NB4 (cell line): ENCODE results near the gene AHCY.
A peak's percentile ranks its signal among the peaks of the same experiment; 100 is the strongest.
"Not testable (repeated sequence)": the region's sequence is repeated elsewhere in the genome, so short reads cannot be mapped to it uniquely, and the experiment has no call there.

ENCODE experiments used
- DNase-seq: peaks from one replicate; pipeline ENCODE4 v3.0.0; 2010; ENCODE audit warnings: low read depth
- H3K4me3 ChIP-seq: one replicate; pipeline ENCODE4 v1.5.1; 2011; ENCODE audit warnings: mild to moderate bottlenecking, low read depth, low read length, moderate library complexity
- CTCF ChIP-seq: IDR thresholded peaks from one replicate; pipeline ENCODE4 v1.5.1; 2012; ENCODE audit warnings: low read depth, low read length
- MAX ChIP-seq: IDR thresholded peaks from 2 replicates; pipeline ENCODE4 v1.6.1; 2011; ENCODE audit warnings: low read depth, low read length
- MYC ChIP-seq: IDR thresholded peaks from 2 replicates; pipeline ENCODE4 v1.6.1; 2011; ENCODE audit warnings: low read depth, low read length
- POLR2A ChIP-seq: IDR thresholded peaks from 2 replicates; pipeline ENCODE4 v1.6.1; 2011; ENCODE audit warnings: mild to moderate bottlenecking; ENCODE audit not compliant: insufficient read length; ENCODE audit errors: extremely low read depth

AHCY gene

GRCh38 chr20:34302312-34302722 is 838 bp downstream of the AHCY start:
- DNase-seq, result no peak
- TF ChIP-seq MAX, result no peak
- no peak for TF ChIP-seq POLR2A
- TF ChIP-seq MYC, result no peak
- no peak for TF ChIP-seq CTCF
- H3K4me3 ChIP-seq, result peak overlapping the region; percentile 77

- TF ChIP-seq POLR2A (no peak), MYC (no peak), CTCF (no peak), MAX (no peak)
- H3K4me3 ChIP-seq, result peak overlapping the region; percentile 77
- no peak for DNase-seq
Measured at GRCh38 chr20:34301587-34302311, 1.4 kb downstream of the AHCY start.

GRCh38 chr20:34300809-34301586 is 2.2 kb downstream of the AHCY start:
- no peak for TF ChIP-seq MAX
- TF ChIP-seq MYC, result no peak
- no peak for TF ChIP-seq CTCF
- no peak for TF ChIP-seq POLR2A
- H3K4me3 ChIP-seq, result peak overlapping the region; percentile 77
- DNase-seq, result peak; percentile 49

GRCh38 chr20:34300256-34300806 is 2.8 kb downstream of the AHCY start:
- DNase-seq, result no peak
- H3K4me3 ChIP-seq, result peak overlapping the region; percentile 77
- no peak for TF ChIP-seq POLR2A
- no peak for TF ChIP-seq CTCF
- TF ChIP-seq MAX, result no peak
- TF ChIP-seq MYC, result no peak

- no peak overlapping the region for H3K4me3 ChIP-seq
- no peak for DNase-seq
- no peak for TF ChIP-seq CTCF
- no peak for TF ChIP-seq MYC
- TF ChIP-seq MAX, result no peak
- no peak for TF ChIP-seq POLR2A
Measured at GRCh38 chr20:34299556-34300255, 3.4 kb downstream of the AHCY start.

- not testable (repeated sequence) for H3K4me3 ChIP-seq, DNase-seq
Measured at GRCh38 chr20:34298294-34298784, 4.8 kb downstream of the AHCY start.
